ENCODE results near the gene TRAPPC2. TPM values are rescaled to one million over a fixed set of nuclear protein-coding genes. Genes with fewer than 3 reads are reported as not detected.

The TRAPPC2 gene
- total and polyA plus RNA-seq, 2 of the 4 experiments (the other 2 are of a cell fraction): 11.3 to 13.8 TPM

GRCh38 chrX:13741695-13742094, 7.3 kb upstream of the TRAPPC2 start:
- intact Hi-C loops (cut with micrococcal nuclease): loop anchor here (10.0 kb wide), 1 partner anchor 927 kb away; no protein-coding TSS in a partner anchor
- no peak overlapping the region for H2BK20ac ChIP-seq (ENCODE audit: low read depth, low read length)
- no TSS peak for BruUV-seq (replicated peaks)
- no peak overlapping the region for H2AK5ac ChIP-seq (ENCODE audit: low read depth, low read length)
- no peak overlapping the region for H4K8ac ChIP-seq (ENCODE audit: low read depth in 2 of 2, low read length in 2 of 2)
- H3K27ac ChIP-seq (ENCODE audit: insufficient read depth, low read length): no peak overlapping the region
- WGBS, 2 experiments (ENCODE audit: extremely low coverage in 2 of 2, insufficient read length in 1 of 2): 73% methylated on average over 3 of the region's 6 CpGs; no CpG with 5 or more reads in 1 of the 2 experiments
- no peak overlapping the region for H3K4me3 ChIP-seq (ENCODE audit: insufficient read depth, low read depth, low read length)
- no peak overlapping the region for H3K9ac ChIP-seq (ENCODE audit: low read depth, low read length)
- no peaks in the 10 kb centered on the region for H3K27me3 ChIP-seq (ENCODE audit: control insufficient read depth, insufficient read depth, low read length)
- no peak overlapping the region for H2BK15ac ChIP-seq (ENCODE audit: low read depth, low read length)
- TF ChIP-seq RAD21 (IDR thresholded peaks at IDR 0.05; ENCODE audit: low read length) (no peak), CEBPB (IDR thresholded peaks at IDR 0.05; ENCODE audit: low read depth, low read length) (no peak), CTCF (conservative IDR thresholded peaks at IDR 0.05; ENCODE audit: low read depth, low read length) (no peak), MAZ (IDR thresholded peaks at IDR 0.05; ENCODE audit: borderline replicate concordance, low read depth, low read length) (no peak), CHD1 (IDR thresholded peaks at IDR 0.05; ENCODE audit: low read depth, low read length) (no peak), SMC3 (IDR thresholded peaks at IDR 0.05; ENCODE audit: low read depth, low read length) (no peak), POLR2A (IDR thresholded peaks at IDR 0.05; ENCODE audit: low read depth, low read length) (no peak)
- peaks cover 4% of the 10 kb centered on the region for H3K36me3 ChIP-seq (ENCODE audit: control insufficient read depth, insufficient read depth, low read length)
- no peak overlapping the region for H3K14ac ChIP-seq (replicated peaks; ENCODE audit: low read depth, low read length)
- in situ Hi-C loops (cut with MboI; ENCODE audit: low sequenced_read_pairs): loop anchor here (10.0 to 25.0 kb wide), 2 partner anchors 227 to 779 kb away; no protein-coding TSS in a partner anchor
- H2AK9ac ChIP-seq (replicated peaks; ENCODE audit: low read depth, low read length, poor library complexity): no peak overlapping the region
- POLR2A ChIA-PET (ENCODE audit: unreplicated experiment): no interaction called here
- CTCF ChIA-PET: no interaction called here
- H4K5ac ChIP-seq (ENCODE audit: low read depth, low read length): no peak overlapping the region
- no peak overlapping the region for H2BK120ac ChIP-seq (ENCODE audit: low read depth, low read length)
- H2BK5ac ChIP-seq (ENCODE audit: low read depth, low read length, poor library complexity, severe bottlenecking): no peak overlapping the region
- peaks cover 0 to 2% of the 10 kb centered on the region in 2 experiments; a peak in 2 of 4 replicates for H3K79me1 ChIP-seq (ENCODE audit: low read depth in 1 of 2, low read length in 2 of 2)
- H3K4me1 ChIP-seq (ENCODE audit: control insufficient read depth, insufficient read depth, low read length): no peaks in the 10 kb centered on the region
- H3K9me1 ChIP-seq (ENCODE audit: insufficient read depth, low read length): no peaks in the 10 kb centered on the region
- no peaks in the 10 kb centered on the region for H4K20me1 ChIP-seq (ENCODE audit: insufficient read depth, low read length)
- no peak overlapping the region for H3K23ac ChIP-seq (ENCODE audit: low read depth, low read length)
- no peaks in the 10 kb centered on the region for H3K9me3 ChIP-seq (ENCODE audit: control insufficient read depth, insufficient read depth, low read length)
- no peak overlapping the region for H3K4me2 ChIP-seq (ENCODE audit: low read depth, low read length)
- dilution Hi-C loops (cut with HindIII; ENCODE audit: low sequenced_read_pairs, unreplicated experiment): no loop called here
- no peak overlapping the region for H3K56ac ChIP-seq (ENCODE audit: extremely low read depth, insufficient read depth, low read length)
- no peak overlapping the region for H4K91ac ChIP-seq (ENCODE audit: insufficient read depth, low read depth, low read length)
- DNase-seq (no peak), ATAC-seq (ENCODE audit: low read depth) (no peak)
- no peak overlapping the region for H3K4ac ChIP-seq (ENCODE audit: low read depth, low read length)
- no peak overlapping the region for H3K18ac ChIP-seq (ENCODE audit: low read depth, low read length)
- H2AFZ ChIP-seq (replicated peaks; ENCODE audit: low read length, poor library complexity): no peak overlapping the region
